Tibial nerve (tissue), 4 donors: ENCODE results near the gene MRFAP1. TPM values are rescaled to one million over a fixed set of nuclear protein-coding genes. Genes with fewer than 3 reads are reported as not detected.

Experiments used
- DNase-seq, 2 donors: peaks; one replicate each; pipeline ENCODE4 v3.0.0-alpha.2; 2019; ENCODE audit warnings: low spot score in 2 of 2
- H3K27ac ChIP-seq, 4 donors: fragments of 200-600 bp; sonication (generic) in 3 of 4; one replicate each; pipeline ENCODE4 v1.5.1; 2017 to 2019; ENCODE audit warnings: mild to moderate bottlenecking in 1 of 4
- H3K27me3 ChIP-seq, 2 donors: fragments of 200-600 bp; sonication (generic) in 1 of 2; one replicate each; pipeline versions ENCODE4 v1.5.1 to v1.6.0; 2017 to 2019
- H3K36me3 ChIP-seq, 3 donors: fragments of 200-600 bp; sonication (generic); one replicate each; pipeline ENCODE4 v1.5.1; 2018 to 2019
- H3K4me1 ChIP-seq, 4 donors: fragments of 200-600 bp; sonication (generic) in 3 of 4; one replicate each; pipeline ENCODE4 v1.5.1; 2017 to 2019
- H3K4me3 ChIP-seq, 4 donors: fragments of 200-600 bp; sonication (generic) in 3 of 4; one replicate each; pipeline ENCODE4 v1.5.1; 2017 to 2019; ENCODE audit warnings: mild to moderate bottlenecking in 1 of 4, moderate library complexity in 1 of 4
- H3K9me3 ChIP-seq, 4 donors: fragments of 200-600 bp; sonication (generic) in 3 of 4; one replicate each; pipeline ENCODE4 v1.5.1; 2017 to 2019
- CTCF ChIP-seq, 5 experiments: fragments of 200-600 bp in 3 of 5; fragments of 450-650 bp in 2 of 5; sonication (generic) in 3 of 5; IDR thresholded peaks; one replicate each; pipeline ENCODE4 v1.5.1; 2016 to 2019; ENCODE audit warnings: antibody characterized with exemption in 5 of 5, mild to moderate bottlenecking in 3 of 5, moderate library complexity in 2 of 5
- EP300 ChIP-seq, 2 donors: sonication (generic); formaldehyde crosslinking; IDR thresholded peaks; one replicate each; pipeline ENCODE4 v1.6.1; 2017; ENCODE audit warnings: antibody characterized with exemption in 2 of 2, mild to moderate bottlenecking in 1 of 2
- POLR2A ChIP-seq, 2 donors: fragments of 450-650 bp; IDR thresholded peaks; one replicate each; pipeline ENCODE4 v1.6.1; 2017; ENCODE audit warnings: antibody characterized with exemption in 2 of 2, mild to moderate bottlenecking in 2 of 2, moderate library complexity in 2 of 2
- WGBS, 2 donors: methylation state at CpG; one replicate each; pipeline ENCODE4 v1.1.5; 2018; 5-methylcytosine and 5-hydroxymethylcytosine counted together
- total RNA-seq, 4 donors: library from RNA; depleted of rRNA; stranded (reverse); fragments of >200 nt; gene quantifications; one replicate each; pipeline ENCODE4 v1.1.0, GENCODE V29; 2016

MRFAP1 gene
- total RNA-seq, 4 donors from 2014 or later = 176 to 300 (median 202) TPM

GRCh38 chr4:6609415-6610079 is 30.9 kb upstream of the MRFAP1 start:
- H3K4me1 ChIP-seq = no peaks in the 10 kb centered on the region
- peaks cover 0 to 11% (median 3%) of the 10 kb centered on the region in 4 donors for H3K9me3 ChIP-seq
- no peak overlapping the region for H3K4me3 ChIP-seq
- 96 to 97% methylated on average over 16 to 26 of the region's 26 CpGs for WGBS, 2 donors
- no peaks in the 10 kb centered on the region for H3K27me3 ChIP-seq
- H3K27ac ChIP-seq = no peak overlapping the region
- no peak for TF ChIP-seq CTCF (IDR thresholded peaks at IDR 0.05)
- TF ChIP-seq EP300 (IDR thresholded peaks at IDR 0.05) = no peak
- no peak for TF ChIP-seq POLR2A (IDR thresholded peaks at IDR 0.05)
- no peak for DNase-seq
- peaks cover 0 to 100% (median 29%) of the 10 kb centered on the region in 3 donors for H3K36me3 ChIP-seq

GRCh38 chr4:6610856-6611430 is 29.5 kb upstream of the MRFAP1 start:
- TF ChIP-seq CTCF (IDR thresholded peaks at IDR 0.05) (no peak), EP300 (IDR thresholded peaks at IDR 0.05) (no peak), POLR2A (IDR thresholded peaks at IDR 0.05) (no peak)
- DNase-seq = no peak
- 91 to 96% methylated on average over 14 to 24 of the region's 24 CpGs for WGBS, 2 donors
- Histone ChIP-seq H3K9me3 (no peaks in the 10 kb centered on the region), H3K36me3 (peaks cover 0 to 100% (median 23%) of the 10 kb centered on the region in 3 donors), H3K4me1 (no peaks in the 10 kb centered on the region), H3K27me3 (no peaks in the 10 kb centered on the region), H3K4me3 (no peak overlapping the region), H3K27ac (no peak overlapping the region)

- TF ChIP-seq CTCF (IDR thresholded peaks at IDR 0.05) (no peak), POLR2A (IDR thresholded peaks at IDR 0.05) (no peak), EP300 (IDR thresholded peaks at IDR 0.05) (no peak)
- no peaks in the 10 kb centered on the region for H3K27me3 ChIP-seq
- peaks cover 0 to 100% (median 23%) of the 10 kb centered on the region in 3 donors for H3K36me3 ChIP-seq
- no peak overlapping the region for H3K27ac ChIP-seq
- H3K4me3 ChIP-seq = no peak overlapping the region
- 95 to 97% methylated on average over 3 of the region's 3 CpGs for WGBS, 2 donors
- H3K4me1 ChIP-seq = no peaks in the 10 kb centered on the region
- H3K9me3 ChIP-seq = no peaks in the 10 kb centered on the region
- DNase-seq = no peak
These were observed 27.4 kb upstream of the MRFAP1 start for GRCh38 chr4:6612961-6613675.

GRCh38 chr4:6613676-6614651 is 26.5 kb upstream of the MRFAP1 start:
- 78 to 83% methylated on average over 14 to 17 of the region's 17 CpGs for WGBS, 2 donors
- Histone ChIP-seq H3K27me3 (no peaks in the 10 kb centered on the region), H3K36me3 (peaks cover 0 to 100% (median 31%) of the 10 kb centered on the region in 3 donors), H3K4me3 (no peak overlapping the region), H3K4me1 (no peaks in the 10 kb centered on the region), H3K9me3 (no peaks in the 10 kb centered on the region), H3K27ac (no peak overlapping the region)
- no peak for DNase-seq
- TF ChIP-seq POLR2A (IDR thresholded peaks at IDR 0.05) (no peak), EP300 (IDR thresholded peaks at IDR 0.05) (no peak), CTCF (IDR thresholded peaks at IDR 0.05) (no peak)
